KMS-11 (cell line): Measurements from ENCODE around the gene CD300E.

ENCODE experiments used
- H2AFZ ChIP-seq: fragments of 200-600 bp; sonication (generic); 2 replicates; pipeline ENCODE4 v1.6.1; 2016; ENCODE audit warnings: antibody characterized with exemption, mixed run types, low read depth
- H3K27ac ChIP-seq: fragments of 200-600 bp; sonication (generic); 2 replicates; pipeline ENCODE4 v1.6.1; 2016; ENCODE audit warnings: mild to moderate bottlenecking, mixed run types
- H3K27me3 ChIP-seq: fragments of 200-600 bp; sonication (generic); 2 replicates; pipeline ENCODE4 v1.6.1; 2017; ENCODE audit warnings: mild to moderate bottlenecking, low read depth, mixed run types, moderate library complexity; ENCODE audit not compliant: insufficient read depth
- H3K36me3 ChIP-seq: fragments of 200-600 bp; sonication (generic); 2 replicates; pipeline ENCODE4 v1.6.1; 2017; ENCODE audit warnings: mild to moderate bottlenecking, mixed run types; ENCODE audit not compliant: insufficient read depth
- H3K4me1 ChIP-seq: fragments of 200-600 bp; sonication (generic); 2 replicates; pipeline ENCODE4 v1.6.1; 2016; ENCODE audit warnings: mild to moderate bottlenecking, low read depth, mixed run types; ENCODE audit not compliant: poor library complexity, severe bottlenecking
- H3K4me2 ChIP-seq: fragments of 200-600 bp; sonication (generic); 2 replicates; pipeline ENCODE4 v1.7.0; 2016; ENCODE audit warnings: mild to moderate bottlenecking, mixed run types
- H3K4me3 ChIP-seq: fragments of 200-600 bp; sonication (generic); IDR thresholded peaks from 2 replicates; pipeline ENCODE4 v1.6.1; 2017; ENCODE audit warnings: low read depth, low read length, mixed read lengths; ENCODE audit not compliant: insufficient read depth
- H3K79me2 ChIP-seq: fragments of 200-600 bp; sonication (generic); 2 replicates; pipeline ENCODE4 v1.6.1; 2016; ENCODE audit warnings: low read depth, mixed run types; ENCODE audit not compliant: insufficient read depth
- H3K9ac ChIP-seq: fragments of 200-600 bp; sonication (generic); 2 replicates; pipeline ENCODE4 v1.6.1; 2016; ENCODE audit warnings: mild to moderate bottlenecking, mixed run types
- H4K20me1 ChIP-seq: fragments of 200-600 bp; sonication (generic); 2 replicates; pipeline ENCODE4 v1.6.1; 2016; ENCODE audit warnings: mild to moderate bottlenecking, mixed run types; ENCODE audit not compliant: insufficient read depth
- TF ChIP-seq, protein P1 (sequence below): fragments of 200-600 bp; sonication (generic); conservative IDR thresholded peaks from 2 replicates; pipeline ENCODE4 v1.6.1; 2017; ENCODE audit warnings: low read depth, mild to moderate bottlenecking, antibody characterized with exemption, low read length, moderate library complexity, mixed read lengths

CD300E gene

GRCh38 chr17:74567397-74567796 is 56.1 kb downstream of the CD300E start, which contains the start of gene CD300H:
CD300H (minus strand) TSS chr17:74567509.
- no peaks in the 10 kb centered on the region for H4K20me1 ChIP-seq
- no peak within 1 kb of the TSS for H3K4me3 ChIP-seq
- H3K27ac ChIP-seq = no peak within 1 kb of the TSS
- no peak within 1 kb of the TSS for H3K9ac ChIP-seq
- TF ChIP-seq, protein P1, sequence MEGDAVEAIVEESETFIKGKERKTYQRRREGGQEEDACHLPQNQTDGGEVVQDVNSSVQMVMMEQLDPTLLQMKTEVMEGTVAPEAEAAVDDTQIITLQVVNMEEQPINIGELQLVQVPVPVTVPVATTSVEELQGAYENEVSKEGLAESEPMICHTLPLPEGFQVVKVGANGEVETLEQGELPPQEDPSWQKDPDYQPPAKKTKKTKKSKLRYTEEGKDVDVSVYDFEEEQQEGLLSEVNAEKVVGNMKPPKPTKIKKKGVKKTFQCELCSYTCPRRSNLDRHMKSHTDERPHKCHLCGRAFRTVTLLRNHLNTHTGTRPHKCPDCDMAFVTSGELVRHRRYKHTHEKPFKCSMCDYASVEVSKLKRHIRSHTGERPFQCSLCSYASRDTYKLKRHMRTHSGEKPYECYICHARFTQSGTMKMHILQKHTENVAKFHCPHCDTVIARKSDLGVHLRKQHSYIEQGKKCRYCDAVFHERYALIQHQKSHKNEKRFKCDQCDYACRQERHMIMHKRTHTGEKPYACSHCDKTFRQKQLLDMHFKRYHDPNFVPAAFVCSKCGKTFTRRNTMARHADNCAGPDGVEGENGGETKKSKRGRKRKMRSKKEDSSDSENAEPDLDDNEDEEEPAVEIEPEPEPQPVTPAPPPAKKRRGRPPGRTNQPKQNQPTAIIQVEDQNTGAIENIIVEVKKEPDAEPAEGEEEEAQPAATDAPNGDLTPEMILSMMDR = no peak
- H3K36me3 ChIP-seq = no peaks in the 10 kb centered on the region
- peaks cover 54% of the 10 kb centered on the region for H3K27me3 ChIP-seq
- no peaks in the 10 kb centered on the region for H3K79me2 ChIP-seq
- peaks cover 5% of the 10 kb centered on the region for H3K4me1 ChIP-seq
- H3K4me2 ChIP-seq = no peak within 1 kb of the TSS
- H2AFZ ChIP-seq = no peak within 1 kb of the TSS

GRCh38 chr17:74566132-74566753 is 57.3 kb downstream of the CD300E start:
- Histone ChIP-seq H3K4me1 (peaks cover 5% of the 10 kb centered on the region), H4K20me1 (no peaks in the 10 kb centered on the region), H3K27me3 (peaks cover 60% of the 10 kb centered on the region), H3K79me2 (no peaks in the 10 kb centered on the region), H3K4me3 (no peak overlapping the region), H3K4me2 (no peak overlapping the region), H2AFZ (no peak overlapping the region), H3K36me3 (no peaks in the 10 kb centered on the region), H3K27ac (no peak overlapping the region), H3K9ac (no peak overlapping the region)
- TF ChIP-seq, protein P1 = peak; percentile 73

- Histone ChIP-seq H3K79me2 (no peaks in the 10 kb centered on the region), H2AFZ (no peak overlapping the region), H3K4me3 (no peak overlapping the region), H4K20me1 (no peaks in the 10 kb centered on the region), H3K4me2 (no peak overlapping the region), H3K9ac (no peak overlapping the region), H3K27me3 (peaks cover 61% of the 10 kb centered on the region), H3K4me1 (peaks cover 5% of the 10 kb centered on the region), H3K36me3 (no peaks in the 10 kb centered on the region), H3K27ac (no peak overlapping the region)
- TF ChIP-seq, protein P1 = no peak
Observed at GRCh38 chr17:74565126-74565525, 58.4 kb downstream of the CD300E start.

DNA sequence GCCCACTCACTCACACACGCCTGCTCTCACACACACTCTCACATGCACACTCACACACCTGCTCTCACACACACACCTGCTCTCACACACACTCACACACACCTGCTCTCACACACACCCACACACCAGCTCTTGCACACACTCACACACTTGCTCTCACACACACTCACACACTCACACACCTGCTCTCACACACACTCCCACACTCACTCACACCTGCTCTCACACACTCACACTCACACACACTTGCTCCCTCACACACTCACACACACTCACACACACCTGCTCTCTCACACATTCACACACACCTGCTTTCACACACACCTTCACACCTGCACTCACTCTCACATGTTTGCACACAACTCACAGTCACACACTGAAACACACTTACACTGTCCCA is 60.2 kb downstream of the CD300E start:
- TF ChIP-seq, protein P1 = no peak

More for the DNA sequence above, 60.2 kb downstream of the CD300E start:
- Histone ChIP-seq H3K79me2 (no peaks in the 10 kb centered on the region), H3K4me1 (no peaks in the 10 kb centered on the region), H3K27ac (no peak overlapping the region), H3K9ac (no peak overlapping the region), H3K4me3 (no peak overlapping the region), H3K4me2 (no peak overlapping the region), H3K27me3 (peaks cover 79% of the 10 kb centered on the region), H4K20me1 (no peaks in the 10 kb centered on the region), H2AFZ (no peak overlapping the region), H3K36me3 (no peaks in the 10 kb centered on the region)
